Activated T-helper 1 cell treated with anti-CD3 and anti-CD28 coated beads, Interleukin-2, amount 50 U/mL, for 16 hours (primary cell): ENCODE data around the gene NEDD1.

Experiments
- DNase-seq, 2 donors: peaks; one replicate each; pipeline ENCODE4 v3.0.0-alpha.2; 2020; ENCODE audit warnings: low read depth in 1 of 2, low spot score in 1 of 2

The NEDD1 gene

GRCh38 chr12:97003276-97003675 lies 96.2 kb downstream of the NEDD1 start:
- DNase-seq = no peak
